WTC11 (cell line): ENCODE measurements around the gene PAIP2.

Source experiments
- ATF1 ChIP-seq: sonication (generic); formaldehyde crosslinking; IDR thresholded peaks from 2 replicates; pipeline ENCODE4 v1.8.1; 2023; ENCODE audit warnings: mild to moderate bottlenecking, moderate library complexity, missing genetic modification reagents
- CREB1 ChIP-seq: sonication (generic); formaldehyde crosslinking; IDR thresholded peaks from 2 replicates; pipeline ENCODE4 v1.8.0; 2023; ENCODE audit warnings: mild to moderate bottlenecking, missing genetic modification reagents
- CREM ChIP-seq: sonication (generic); formaldehyde crosslinking; IDR thresholded peaks from 2 replicates; pipeline ENCODE4 v1.8.1; 2022; ENCODE audit warnings: mild to moderate bottlenecking, missing genetic modification reagents, moderate library complexity
- ETV6 ChIP-seq: sonication (generic); formaldehyde crosslinking; IDR thresholded peaks from 2 replicates; pipeline ENCODE4 v1.8.1; 2022; ENCODE audit warnings: mild to moderate bottlenecking, missing genetic modification reagents
- GRHL2 ChIP-seq: fragments of 250-450 bp; sonication (Bioruptor Pico); IDR thresholded peaks from 2 replicates; pipeline ENCODE4 v1.8.0; 2022; ENCODE audit warnings: mild to moderate bottlenecking, moderate library complexity; ENCODE audit not compliant: insufficient replicate concordance, severe bottlenecking
- GTF2I ChIP-seq: fragments of 250-450 bp; sonication (Bioruptor Pico); conservative IDR thresholded peaks from 2 replicates; pipeline ENCODE4 v1.4.0; 2021; ENCODE audit warnings: mild to moderate bottlenecking
- NFYB ChIP-seq: sonication (generic); formaldehyde crosslinking; conservative IDR thresholded peaks from 2 replicates; pipeline ENCODE4 v1.8.0; 2022; ENCODE audit warnings: low read depth, missing genetic modification reagents
- NR3C1 ChIP-seq: sonication (generic); formaldehyde crosslinking; conservative IDR thresholded peaks from 2 replicates; pipeline ENCODE4 v1.8.1; 2023; ENCODE audit warnings: low read depth, mild to moderate bottlenecking, missing genetic modification reagents
- ZNF263 ChIP-seq: sonication (generic); formaldehyde crosslinking; IDR thresholded peaks from 2 replicates; pipeline ENCODE4 v1.8.1; 2022; ENCODE audit warnings: low read depth, mild to moderate bottlenecking, moderate library complexity, missing genetic modification reagents
- TF ChIP-seq, protein P1 (sequence below): fragments of 200-600 bp; IDR thresholded peaks from 2 replicates; pipeline ENCODE4 v1.8.0; 2022; ENCODE audit warnings: antibody characterized with exemption
- TF ChIP-seq, protein P2 (sequence below): sonication (generic); formaldehyde crosslinking; IDR thresholded peaks from 2 replicates; pipeline ENCODE4 v1.8.0; 2023; ENCODE audit warnings: mild to moderate bottlenecking, missing genetic modification reagents
- TF ChIP-seq, protein P3 (sequence below): sonication (generic); formaldehyde crosslinking; IDR thresholded peaks from 2 replicates; pipeline ENCODE4 v1.8.0; 2022; ENCODE audit warnings: missing genetic modification reagents

DNA sequence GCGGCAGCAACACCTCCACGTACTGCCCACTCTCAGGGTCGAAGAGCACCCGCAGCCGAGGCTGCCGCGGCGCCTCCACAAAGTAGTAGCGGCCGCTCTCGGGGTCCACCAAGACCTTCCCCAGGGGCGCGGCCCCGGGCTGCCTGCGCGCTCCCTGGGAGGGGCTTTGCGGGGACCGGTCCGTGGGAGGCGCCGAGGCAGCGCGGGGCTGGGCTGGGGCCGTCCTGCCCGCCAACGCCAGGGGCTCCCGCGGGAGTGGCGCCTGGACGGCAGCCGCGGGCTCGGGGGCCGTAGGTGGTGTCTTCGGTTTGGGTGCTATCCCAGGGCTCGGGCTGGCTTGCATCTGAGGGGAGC, 50.6 kb downstream of the PAIP2 start:
- TF ChIP-seq, protein P1, sequence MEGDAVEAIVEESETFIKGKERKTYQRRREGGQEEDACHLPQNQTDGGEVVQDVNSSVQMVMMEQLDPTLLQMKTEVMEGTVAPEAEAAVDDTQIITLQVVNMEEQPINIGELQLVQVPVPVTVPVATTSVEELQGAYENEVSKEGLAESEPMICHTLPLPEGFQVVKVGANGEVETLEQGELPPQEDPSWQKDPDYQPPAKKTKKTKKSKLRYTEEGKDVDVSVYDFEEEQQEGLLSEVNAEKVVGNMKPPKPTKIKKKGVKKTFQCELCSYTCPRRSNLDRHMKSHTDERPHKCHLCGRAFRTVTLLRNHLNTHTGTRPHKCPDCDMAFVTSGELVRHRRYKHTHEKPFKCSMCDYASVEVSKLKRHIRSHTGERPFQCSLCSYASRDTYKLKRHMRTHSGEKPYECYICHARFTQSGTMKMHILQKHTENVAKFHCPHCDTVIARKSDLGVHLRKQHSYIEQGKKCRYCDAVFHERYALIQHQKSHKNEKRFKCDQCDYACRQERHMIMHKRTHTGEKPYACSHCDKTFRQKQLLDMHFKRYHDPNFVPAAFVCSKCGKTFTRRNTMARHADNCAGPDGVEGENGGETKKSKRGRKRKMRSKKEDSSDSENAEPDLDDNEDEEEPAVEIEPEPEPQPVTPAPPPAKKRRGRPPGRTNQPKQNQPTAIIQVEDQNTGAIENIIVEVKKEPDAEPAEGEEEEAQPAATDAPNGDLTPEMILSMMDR, result no peak; the same call in 1 of the 2 replicates
- TF ChIP-seq, protein P2, sequence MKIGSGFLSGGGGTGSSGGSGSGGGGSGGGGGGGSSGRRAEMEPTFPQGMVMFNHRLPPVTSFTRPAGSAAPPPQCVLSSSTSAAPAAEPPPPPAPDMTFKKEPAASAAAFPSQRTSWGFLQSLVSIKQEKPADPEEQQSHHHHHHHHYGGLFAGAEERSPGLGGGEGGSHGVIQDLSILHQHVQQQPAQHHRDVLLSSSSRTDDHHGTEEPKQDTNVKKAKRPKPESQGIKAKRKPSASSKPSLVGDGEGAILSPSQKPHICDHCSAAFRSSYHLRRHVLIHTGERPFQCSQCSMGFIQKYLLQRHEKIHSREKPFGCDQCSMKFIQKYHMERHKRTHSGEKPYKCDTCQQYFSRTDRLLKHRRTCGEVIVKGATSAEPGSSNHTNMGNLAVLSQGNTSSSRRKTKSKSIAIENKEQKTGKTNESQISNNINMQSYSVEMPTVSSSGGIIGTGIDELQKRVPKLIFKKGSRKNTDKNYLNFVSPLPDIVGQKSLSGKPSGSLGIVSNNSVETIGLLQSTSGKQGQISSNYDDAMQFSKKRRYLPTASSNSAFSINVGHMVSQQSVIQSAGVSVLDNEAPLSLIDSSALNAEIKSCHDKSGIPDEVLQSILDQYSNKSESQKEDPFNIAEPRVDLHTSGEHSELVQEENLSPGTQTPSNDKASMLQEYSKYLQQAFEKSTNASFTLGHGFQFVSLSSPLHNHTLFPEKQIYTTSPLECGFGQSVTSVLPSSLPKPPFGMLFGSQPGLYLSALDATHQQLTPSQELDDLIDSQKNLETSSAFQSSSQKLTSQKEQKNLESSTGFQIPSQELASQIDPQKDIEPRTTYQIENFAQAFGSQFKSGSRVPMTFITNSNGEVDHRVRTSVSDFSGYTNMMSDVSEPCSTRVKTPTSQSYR (CRISPR knock-in tag), result no peak
- TF ChIP-seq ETV6 (CRISPR knock-in tag) (no peak), CREB1 (CRISPR knock-in tag) (no peak), ZNF263 (CRISPR knock-in tag) (no peak), ATF1 (CRISPR knock-in tag) (no peak), NFYB (CRISPR knock-in tag) (no peak), CREM (CRISPR knock-in tag) (no peak), NR3C1 (CRISPR knock-in tag) (no peak), GRHL2 (no peak), GTF2I (CRISPR knock-in tag) (no peak)
- TF ChIP-seq, protein P3, sequence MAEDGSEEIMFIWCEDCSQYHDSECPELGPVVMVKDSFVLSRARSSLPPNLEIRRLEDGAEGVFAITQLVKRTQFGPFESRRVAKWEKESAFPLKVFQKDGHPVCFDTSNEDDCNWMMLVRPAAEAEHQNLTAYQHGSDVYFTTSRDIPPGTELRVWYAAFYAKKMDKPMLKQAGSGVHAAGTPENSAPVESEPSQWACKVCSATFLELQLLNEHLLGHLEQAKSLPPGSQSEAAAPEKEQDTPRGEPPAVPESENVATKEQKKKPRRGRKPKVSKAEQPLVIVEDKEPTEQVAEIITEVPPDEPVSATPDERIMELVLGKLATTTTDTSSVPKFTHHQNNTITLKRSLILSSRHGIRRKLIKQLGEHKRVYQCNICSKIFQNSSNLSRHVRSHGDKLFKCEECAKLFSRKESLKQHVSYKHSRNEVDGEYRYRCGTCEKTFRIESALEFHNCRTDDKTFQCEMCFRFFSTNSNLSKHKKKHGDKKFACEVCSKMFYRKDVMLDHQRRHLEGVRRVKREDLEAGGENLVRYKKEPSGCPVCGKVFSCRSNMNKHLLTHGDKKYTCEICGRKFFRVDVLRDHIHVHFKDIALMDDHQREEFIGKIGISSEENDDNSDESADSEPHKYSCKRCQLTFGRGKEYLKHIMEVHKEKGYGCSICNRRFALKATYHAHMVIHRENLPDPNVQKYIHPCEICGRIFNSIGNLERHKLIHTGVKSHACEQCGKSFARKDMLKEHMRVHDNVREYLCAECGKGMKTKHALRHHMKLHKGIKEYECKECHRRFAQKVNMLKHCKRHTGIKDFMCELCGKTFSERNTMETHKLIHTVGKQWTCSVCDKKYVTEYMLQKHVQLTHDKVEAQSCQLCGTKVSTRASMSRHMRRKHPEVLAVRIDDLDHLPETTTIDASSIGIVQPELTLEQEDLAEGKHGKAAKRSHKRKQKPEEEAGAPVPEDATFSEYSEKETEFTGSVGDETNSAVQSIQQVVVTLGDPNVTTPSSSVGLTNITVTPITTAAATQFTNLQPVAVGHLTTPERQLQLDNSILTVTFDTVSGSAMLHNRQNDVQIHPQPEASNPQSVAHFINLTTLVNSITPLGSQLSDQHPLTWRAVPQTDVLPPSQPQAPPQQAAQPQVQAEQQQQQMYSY (CRISPR knock-in tag), result no peak
